ENCODE results near the gene HSPB1.

Gene HSPB1

DNA sequence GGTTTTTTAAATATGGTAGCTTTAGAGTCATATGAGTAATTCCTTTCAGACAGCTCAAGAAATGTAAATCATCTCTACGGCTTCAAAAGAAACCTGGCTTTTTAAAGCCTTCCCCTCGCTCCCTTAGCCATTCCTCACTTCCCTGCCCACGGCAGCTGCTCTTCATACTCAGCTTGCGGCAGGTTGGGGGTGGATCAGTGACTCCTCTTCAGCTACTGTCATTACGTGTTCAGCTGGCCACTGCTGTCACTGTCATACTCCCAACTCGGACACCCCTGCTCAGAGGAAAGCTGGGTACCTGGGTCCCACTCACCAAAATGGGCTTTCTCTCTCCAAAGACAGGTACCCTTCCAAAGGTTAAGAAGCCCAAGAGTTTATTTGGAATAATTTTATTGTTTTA lies 49.7 kb downstream of the HSPB1 start:
- FAIRE-seq, result no peak
- TF ChIP-seq TAF1 (IDR thresholded peaks at IDR 0.05; ENCODE audit: low read depth, low read length) (no peak), POU2F2 (IDR thresholded peaks at IDR 0.05; ENCODE audit: low read depth, low read length) (no peak), POLR2AphosphoS5 (IDR thresholded peaks at IDR 0.05; ENCODE audit: low read depth, low read length) (no peak), SPI1 (IDR thresholded peaks at IDR 0.05; ENCODE audit: low read depth, low read length) (no peak), PAX5 (IDR thresholded peaks at IDR 0.05; ENCODE audit: insufficient read depth, low read length, severe bottlenecking) (no peak), POLR2A (IDR thresholded peaks at IDR 0.05; ENCODE audit: low read depth, low read length) (no peak)
- DNase-seq (ENCODE audit: insufficient read length, low spot score), result no peak

DNA sequence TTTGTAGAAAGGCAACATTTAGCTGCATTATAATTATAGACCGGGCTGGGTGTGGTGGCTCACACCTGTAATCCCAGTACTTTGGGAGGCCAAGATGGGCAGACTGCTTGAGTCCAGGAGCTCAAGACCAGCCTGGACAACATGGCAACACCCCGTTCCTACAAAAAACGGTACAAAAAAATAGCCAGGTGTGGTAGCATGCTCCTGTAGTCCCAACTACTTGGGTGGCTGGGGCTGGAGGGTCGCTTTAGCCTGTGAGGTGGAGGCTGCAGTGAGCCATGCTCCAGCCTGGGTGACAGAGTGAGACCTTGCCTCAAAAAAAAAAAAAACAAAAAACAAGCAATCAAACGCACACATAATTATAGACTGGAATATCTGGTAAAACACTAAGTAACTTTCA lies 51.3 kb downstream of the HSPB1 start:
- no peak for TF ChIP-seq PAX5 (IDR thresholded peaks at IDR 0.05; ENCODE audit: insufficient read depth, low read length, severe bottlenecking)
- no peak for TF ChIP-seq POLR2A (IDR thresholded peaks at IDR 0.05; ENCODE audit: low read depth, low read length)
- no peak for TF ChIP-seq POU2F2 (IDR thresholded peaks at IDR 0.05; ENCODE audit: low read depth, low read length)
- no peak for TF ChIP-seq TAF1 (IDR thresholded peaks at IDR 0.05; ENCODE audit: low read depth, low read length)
- no peak for TF ChIP-seq SPI1 (IDR thresholded peaks at IDR 0.05; ENCODE audit: low read depth, low read length)
- no peak for TF ChIP-seq POLR2AphosphoS5 (IDR thresholded peaks at IDR 0.05; ENCODE audit: low read depth, low read length)
- DNase-seq (ENCODE audit: insufficient read length, low spot score), result no peak
- no peak for FAIRE-seq

Data from GM12891 (cell line).